Measurements from ENCODE around the gene PMEPA1.

The PMEPA1 gene

GRCh38 chr20:57693002-57693582 is 16.7 kb downstream of the PMEPA1 start:
- no peak for DNase-seq

GRCh38 chr20:57692393-57692792 is 17.4 kb downstream of the PMEPA1 start:
- no peak for DNase-seq

GRCh38 chr20:57691699-57692098 is 18.1 kb downstream of the PMEPA1 start:
- no peak for DNase-seq

- DNase-seq = no peak
Observed at GRCh38 chr20:57690525-57690924, 19.3 kb downstream of the PMEPA1 start.

GRCh38 chr20:57689745-57690481 is 19.9 kb downstream of the PMEPA1 start:
- DNase-seq = no peak

- DNase-seq = no peak
Observed at GRCh38 chr20:57688864-57689263, 21.0 kb downstream of the PMEPA1 start.

- no peak for DNase-seq
Observed at GRCh38 chr20:57688295-57688694, 21.5 kb downstream of the PMEPA1 start.

- no peak for DNase-seq
Observed at GRCh38 chr20:57686931-57687652, 22.7 kb downstream of the PMEPA1 start.

GRCh38 chr20:57685146-57685758 is 24.6 kb downstream of the PMEPA1 start:
- no peak for DNase-seq

GRCh38 chr20:57684808-57685140 is 25.0 kb downstream of the PMEPA1 start:
- DNase-seq = no peak

GRCh38 chr20:57683881-57684807 is 25.7 kb downstream of the PMEPA1 start:
- no peak for DNase-seq

- DNase-seq = no peak
Observed at GRCh38 chr20:57683287-57683686, 26.5 kb downstream of the PMEPA1 start.

- no peak for DNase-seq
Observed at GRCh38 chr20:57682184-57683101, 27.4 kb downstream of the PMEPA1 start.

GRCh38 chr20:57680934-57681914 is 28.6 kb downstream of the PMEPA1 start:
- DNase-seq = no peak

GRCh38 chr20:57680131-57680716 is 29.6 kb downstream of the PMEPA1 start:
- DNase-seq = no peak

GRCh38 chr20:57679113-57679512 is 30.7 kb downstream of the PMEPA1 start:
- no peak for DNase-seq

GRCh38 chr20:57678340-57678739 is 31.5 kb downstream of the PMEPA1 start:
- no peak for DNase-seq

GRCh38 chr20:57677584-57677982 is 32.2 kb downstream of the PMEPA1 start:
- no peak for DNase-seq
